Heart right ventricle (tissue), 16 donors: Measurements from ENCODE around the gene SCAMP2. TPM values are rescaled to one million over a fixed set of nuclear protein-coding genes. Genes with fewer than 3 reads are reported as not detected.

Experiments
- ATAC-seq, 8 donors: fragments of 200-7000 bp; cut with Tn5 transposase; one replicate each; pipeline ENCODE4 v1.9.1; 2020; ENCODE audit warnings: mild to moderate bottlenecking in 8 of 8, moderate library complexity in 8 of 8, moderate number of reproducible peaks in 1 of 8
- DNase-seq, 2 donors: peaks; one replicate each; pipeline ENCODE4 v3.0.0-alpha.2; 2020
- H3K27ac ChIP-seq, 10 donors: fragments of 200-600 bp; sonication (generic) in 2 of 10; one replicate each; pipeline versions ENCODE4 v1.5.0 to v1.8.0; 2020 to 2022; ENCODE audit warnings: mild to moderate bottlenecking in 3 of 10
- H3K27me3 ChIP-seq, 7 donors: fragments of 200-600 bp; one replicate each; pipeline ENCODE4 v1.8.0; 2021 to 2022; ENCODE audit warnings: mild to moderate bottlenecking in 2 of 7
- H3K36me3 ChIP-seq, 9 donors: fragments of 200-600 bp; sonication (generic) in 1 of 9; one replicate each; pipeline versions ENCODE4 v1.5.0 to v1.8.0; 2020 to 2022; ENCODE audit warnings: mild to moderate bottlenecking in 2 of 9
- H3K4me1 ChIP-seq, 9 donors: fragments of 200-600 bp; sonication (generic) in 1 of 9; one replicate each; pipeline versions ENCODE4 v1.5.0 to v1.8.0; 2020 to 2022; ENCODE audit warnings: mild to moderate bottlenecking in 4 of 9
- H3K4me3 ChIP-seq, 10 donors: fragments of 200-600 bp; sonication (generic) in 2 of 10; one replicate each; pipeline versions ENCODE4 v1.5.0 to v1.8.0; 2020 to 2022; ENCODE audit warnings: mild to moderate bottlenecking in 7 of 10, moderate library complexity in 2 of 10
- H3K9me3 ChIP-seq, 11 donors: fragments of 200-600 bp in 10 of 11; sonication (generic) in 2 of 11; one replicate each; pipeline versions ENCODE4 v1.5.0 to v1.8.0; 2013 to 2022; ENCODE audit warnings: mild to moderate bottlenecking in 2 of 11, control low read depth in 1 of 11, moderate library complexity in 1 of 11
- CTCF ChIP-seq, 9 donors: fragments of 200-600 bp; sonication (generic) in 2 of 9; IDR thresholded peaks; one replicate each; pipeline versions ENCODE4 v1.5.0 to v1.8.0; 2021 to 2022; ENCODE audit warnings: antibody characterized with exemption in 9 of 9, mild to moderate bottlenecking in 5 of 9, moderate library complexity in 1 of 9
- WGBS, 2 donors: extraction: QIAGEN DNeasy Blood & Tissue Kit; methylation state at CpG; one replicate each; pipeline ENCODE4 v1.1.7; 2013; ENCODE audit warnings: inconsistent platforms in 1 of 2; 5-methylcytosine and 5-hydroxymethylcytosine counted together
- intact Hi-C, 10 donors: fragments of 100-400 bp; cut with DNase I; formaldehyde crosslinking; loops; one replicate each; pipeline versions ENCODE4 v1.11.1 to v1.14.2; 2022
- polyA plus RNA-seq, 2 donors: library from polyadenylated mRNA; stranded (reverse); fragments of 200-250 nt; gene quantifications; one replicate each; pipeline ENCODE4 v1.2.3, GENCODE V29; 2013
- total RNA-seq, 10 donors: library from RNA; stranded (reverse); fragmentation: NEBNext Ultra II Directional in 3 of 10; extraction: Animal tissue kit (Norgen Biotek cat#: 25700) in 3 of 10; gene quantifications; one replicate each; pipeline versions ENCODE4 v1.2.1 to v1.2.4, GENCODE V29; 2021 to 2023
- donor health status: Arrhythmogenic right ventricular cardiomyopathy.
- donor health status: ischemic (EF 13 %, LVEDD 7.1; RV severe dilation, severe dysfunction).
- donor health status: healthy with polysubstance abuse.
- donor health status: DM: no; HTN: yes; CAD: no.
- donor health status: DM: no; HTN: no; CAD: no.
- donor health status: ischemic (EF 25% LVEDD 6.9; RV normal size, moderate dysfunction).
- donor health status: ischemic (EF 25% LVEDD 5.7; RV mildly dilated, moderate dysfunction).
- donor health status: healthy.
- donor health status: DM: yes; HTN: yes; CAD: no.
- donor health status: Ischemic cardiomyopathy.
- donor health status: ischemic (EF 35%, LVEDD 5.7; RV mildly dilated, moderate dysfunction).
- donor health status: nonischemic (EF 11% LVEDD 7.7; RV severe dilation, severe dysfunction).
- donor health status: DM: yes; HTN: yes; CAD: no.
- donor health status: PGD.
- donor health status: ischemic (EF 29% LVEDD 5.4; RV normal size, mild dysfunction).
- donor health status: nonischemic (EF 23%, LVEDD 6.1; RV moderate dilation, normal function).

The SCAMP2 gene
- total and polyA plus RNA-seq, 12 donors: 28.0 to 76.7 (median 39.1) TPM

- Histone ChIP-seq H3K36me3 (peaks cover 0 to 22% (median 0%) of the 10 kb centered on the region in 9 donors), H3K4me1 (peaks cover 15 to 71% (median 51%) of the 10 kb centered on the region in 9 donors), H3K27me3 (no peaks in the 10 kb centered on the region), H3K4me3 (no peak overlapping the region), H3K9me3 (no peaks in the 10 kb centered on the region), H3K27ac (no peak overlapping the region)
- ATAC-seq (no peak), DNase-seq (no peak)
- intact Hi-C loops: no loop called here
- no peak for TF ChIP-seq CTCF (IDR thresholded peaks at IDR 0.05)
- WGBS, 2 donors: 88 to 90% methylated on average over 2 of the region's 2 CpGs
These were observed 7.8 kb downstream of the SCAMP2 start for GRCh38 chr15:74865316-74865715.

- TF ChIP-seq CTCF (IDR thresholded peaks at IDR 0.05): no peak
- Histone ChIP-seq H3K4me3 (no peak overlapping the region), H3K9me3 (no peaks in the 10 kb centered on the region), H3K36me3 (peaks cover 0 to 22% (median 0%) of the 10 kb centered on the region in 9 donors), H3K27ac (no peak overlapping the region), H3K27me3 (no peaks in the 10 kb centered on the region), H3K4me1 (peaks cover 12 to 71% (median 48%) of the 10 kb centered on the region in 9 donors)
- ATAC-seq: no peak
- no peak for DNase-seq
- intact Hi-C loops: no loop called here
- WGBS, 2 donors: 89 to 90% methylated on average over 6 of the region's 6 CpGs
These were observed 8.9 kb downstream of the SCAMP2 start for GRCh38 chr15:74864296-74864695.

GRCh38 chr15:74863239-74864056 is 9.7 kb downstream of the SCAMP2 start:
- WGBS, 2 donors: 74 to 81% methylated on average over 11 of the region's 11 CpGs
- TF ChIP-seq CTCF (IDR thresholded peaks at IDR 0.05): no peak
- H3K9me3 ChIP-seq: no peaks in the 10 kb centered on the region

GRCh38 chr15:74858369-74858740 is 14.8 kb downstream of the SCAMP2 start:
- DNase-seq: no peak
- intact Hi-C loops: no loop called here
- no peak for TF ChIP-seq CTCF (IDR thresholded peaks at IDR 0.05)
- peak overlapping the region in 1 of 10 donors; percentile 53 for H3K27ac ChIP-seq
- ATAC-seq: no peak
- 75 to 82% methylated on average over 4 of the region's 4 CpGs for WGBS, 2 donors
- H3K4me1 ChIP-seq: peaks cover 4 to 48% (median 42%) of the 10 kb centered on the region in 9 donors
- H3K4me3 ChIP-seq: no peak overlapping the region
- no peaks in the 10 kb centered on the region for H3K9me3 ChIP-seq
- peaks cover 0 to 23% (median 11%) of the 10 kb centered on the region in 9 donors for H3K36me3 ChIP-seq
- no peaks in the 10 kb centered on the region for H3K27me3 ChIP-seq

More at GRCh38 chr15:74863239-74864056, 9.7 kb downstream of the SCAMP2 start:
- DNase-seq (no peak), ATAC-seq (peak in 2 of 8 donors; percentile 32 to 52)
- Histone ChIP-seq H3K27me3 (no peaks in the 10 kb centered on the region), H3K36me3 (peaks cover 0 to 18% (median 0%) of the 10 kb centered on the region in 9 donors), H3K27ac (peak overlapping the region in 3 of 10 donors; percentile 6 to 39 (median 21)), H3K4me1 (peaks cover 13 to 71% (median 46%) of the 10 kb centered on the region in 9 donors), H3K4me3 (no peak overlapping the region)
- intact Hi-C loops: no loop called here
